Jurkat, Clone E6-1 (cell line): ENCODE measurements around the gene CIAO2A. TPM values are rescaled to one million over a fixed set of nuclear protein-coding genes. Genes with fewer than 3 reads are reported as not detected.
"Not testable (repeated sequence)": the region's sequence is repeated elsewhere in the genome, so short reads cannot be mapped to it uniquely, and the experiment has no call there.

Source experiments
- DNase-seq: peaks from one replicate; pipeline ENCODE4 v3.0.0-alpha.2; 2011; ENCODE audit warnings: low read depth, low spot score
- H3K4me3 ChIP-seq: 2 replicates; pipeline ENCODE4 v1.5.1; 2011; ENCODE audit warnings: mild to moderate bottlenecking, low read length, control low read depth, moderate library complexity
- polyA plus RNA-seq: library from polyadenylated mRNA; unstranded; fragments of >200 nt; gene quantifications from one replicate; pipeline ENCODE4 v1.2.1, GENCODE V29; 2012; ENCODE audit warnings: missing spikeins; ENCODE audit not compliant: insufficient read length, insufficient read depth

CIAO2A gene
- polyA plus RNA-seq = 59.9 TPM

GRCh38 chr15:64093627-64094417 is at the start of gene CIAO2A:
CIAO2A (minus strand) TSS chr15:64093838; CDS start chr15:64093768, 70 bp downstream.
- DNase-seq = peak; percentile 99
- peak within 1 kb of the TSS; percentile 92 for H3K4me3 ChIP-seq

- H3K4me3 ChIP-seq = no peak overlapping the region
- DNase-seq = no peak
Observed at GRCh38 chr15:64143276-64143675, 49.6 kb upstream of the CIAO2A start.

- no peak overlapping the region for H3K4me3 ChIP-seq
- no peak for DNase-seq
Observed at GRCh38 chr15:64141798-64142512, 48.3 kb upstream of the CIAO2A start.

GRCh38 chr15:64138331-64138941 is 44.8 kb upstream of the CIAO2A start:
- no peak for DNase-seq
- H3K4me3 ChIP-seq = no peak overlapping the region

- DNase-seq = peak; percentile 4
- H3K4me3 ChIP-seq = no peak overlapping the region
Observed at GRCh38 chr15:64137226-64137833, 43.7 kb upstream of the CIAO2A start.

- DNase-seq = no peak
- H3K4me3 ChIP-seq = no peak overlapping the region
Observed at GRCh38 chr15:64136347-64136746, 42.7 kb upstream of the CIAO2A start.

- no peak for DNase-seq
- no peak overlapping the region for H3K4me3 ChIP-seq
Observed at GRCh38 chr15:64134345-64134829, 40.7 kb upstream of the CIAO2A start.

GRCh38 chr15:64133623-64134344 is 40.1 kb upstream of the CIAO2A start:
- DNase-seq = no peak
- no peak overlapping the region for H3K4me3 ChIP-seq

GRCh38 chr15:64132217-64132616 is 38.6 kb upstream of the CIAO2A start:
- H3K4me3 ChIP-seq = no peak overlapping the region
- no peak for DNase-seq

- no peak for DNase-seq
- no peak overlapping the region for H3K4me3 ChIP-seq
Observed at GRCh38 chr15:64131547-64131946, 37.9 kb upstream of the CIAO2A start.

GRCh38 chr15:64130159-64130558 is 36.5 kb upstream of the CIAO2A start:
- DNase-seq = no peak
- H3K4me3 ChIP-seq = no peak overlapping the region

- DNase-seq = no peak
- no peak overlapping the region for H3K4me3 ChIP-seq
Observed at GRCh38 chr15:64127521-64128270, 34.1 kb upstream of the CIAO2A start.

GRCh38 chr15:64125978-64126377 is 32.3 kb upstream of the CIAO2A start:
- DNase-seq = no peak
- no peak overlapping the region for H3K4me3 ChIP-seq

- DNase-seq = no peak
- H3K4me3 ChIP-seq = no peak overlapping the region
Observed at GRCh38 chr15:64122936-64123351, 29.3 kb upstream of the CIAO2A start.

- no peak overlapping the region for H3K4me3 ChIP-seq
- DNase-seq = no peak
Observed at GRCh38 chr15:64122444-64122843, 28.8 kb upstream of the CIAO2A start.

GRCh38 chr15:64121614-64122013 is 28.0 kb upstream of the CIAO2A start:
- DNase-seq = no peak
- no peak overlapping the region for H3K4me3 ChIP-seq

GRCh38 chr15:64120322-64120721 is 26.7 kb upstream of the CIAO2A start:
- not testable (repeated sequence) for H3K4me3 ChIP-seq, DNase-seq
